HG02798 (cell line): ENCODE data around the gene C3orf52.
A peak's percentile ranks its signal among the peaks of the same experiment; 100 is the strongest.

Experiments used
- ATAC-seq: cut with Tn5 transposase; IDR thresholded peaks from one replicate; pipeline ENCODE4 v1.9.1; 2021; ENCODE audit warnings: mild to moderate bottlenecking; ENCODE audit not compliant: unreplicated experiment, poor library complexity

The C3orf52 gene

DNA sequence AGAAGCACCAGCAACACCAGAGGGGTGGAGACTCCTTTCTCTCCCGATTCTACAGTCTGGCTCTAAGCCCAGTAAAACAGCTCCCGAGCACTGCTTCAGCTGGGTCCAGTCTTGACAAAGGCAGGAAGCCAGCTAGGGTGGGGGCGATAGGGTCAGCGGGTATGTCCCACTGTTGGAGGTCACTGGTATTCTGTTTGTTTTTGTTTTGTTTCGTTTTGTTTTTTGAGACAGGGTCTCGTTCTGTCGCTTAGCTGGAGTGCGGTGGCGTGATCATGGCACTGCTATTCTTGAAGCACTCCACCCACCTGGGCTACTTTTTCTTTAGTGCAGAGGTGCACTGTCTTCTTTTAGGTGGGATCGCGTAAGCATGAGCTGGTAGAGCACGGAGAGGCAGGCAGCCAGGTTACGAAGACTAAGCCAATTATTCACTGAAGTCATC lies 30.6 kb downstream of the C3orf52 start:
- ATAC-seq = no peak

DNA sequence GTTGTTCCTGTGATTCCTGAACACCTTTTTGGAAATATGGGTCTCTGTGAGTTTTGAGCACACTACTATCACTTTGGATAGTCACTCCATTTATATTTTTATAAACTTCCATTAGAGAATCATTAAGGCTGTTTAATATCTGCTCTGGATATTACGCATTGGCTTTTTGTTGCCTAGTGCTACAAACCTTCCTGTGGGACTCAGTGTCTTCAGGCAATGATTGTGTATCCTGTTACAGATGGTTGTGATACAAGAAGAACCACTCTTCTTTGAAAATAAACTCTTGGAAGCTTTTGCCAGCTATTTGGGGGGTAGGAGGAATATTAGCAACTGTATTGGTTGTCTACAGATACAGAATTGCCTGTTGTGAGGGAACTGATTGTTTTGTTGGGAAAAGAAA lies 31.2 kb downstream of the C3orf52 start:
- ATAC-seq = no peak

- no peak for ATAC-seq
These were observed 31.8 kb downstream of the C3orf52 start for GRCh38 chr3:112117841-112118571.

DNA sequence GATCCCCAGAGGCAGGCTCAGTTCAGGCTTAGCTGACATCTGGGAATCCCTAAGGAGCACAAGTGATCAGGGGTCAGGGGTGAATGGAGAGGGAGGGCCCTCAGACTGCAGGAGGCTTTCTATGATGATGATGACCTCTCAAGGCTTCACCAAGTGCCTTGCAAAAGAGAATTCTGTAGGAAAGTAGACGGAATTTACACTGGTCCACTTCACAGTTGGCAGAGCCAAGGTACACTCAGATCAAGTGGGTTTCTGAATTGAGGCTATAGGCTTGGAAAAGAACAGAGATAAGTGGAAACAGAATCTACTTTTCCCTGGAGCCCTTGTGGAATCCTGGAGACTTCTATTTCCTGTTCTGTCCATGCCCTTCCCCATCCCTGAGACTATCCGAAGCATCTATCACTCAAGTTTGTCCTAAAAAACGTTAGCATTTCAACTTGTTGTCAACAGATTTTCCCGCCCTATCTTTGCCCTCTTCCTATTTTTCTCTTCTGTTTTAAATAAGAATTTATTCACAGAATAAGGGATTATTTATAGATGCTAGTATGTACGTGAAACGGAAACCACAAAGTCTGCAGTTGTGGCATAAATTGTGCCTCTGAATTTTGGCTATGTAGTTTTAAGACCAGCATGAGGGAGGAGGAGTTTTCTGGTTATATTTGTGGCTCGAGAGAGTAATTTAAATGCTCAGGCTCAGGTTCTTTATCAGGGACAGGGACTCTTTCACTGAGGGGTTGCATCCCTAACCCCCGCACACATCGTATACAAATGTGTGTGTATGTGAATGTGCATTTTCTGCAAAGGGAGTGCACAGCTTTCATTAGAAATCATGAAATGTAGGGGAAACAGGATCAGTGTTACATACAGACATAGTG lies 34.0 kb downstream of the C3orf52 start:
- peak; percentile 24 for ATAC-seq

DNA sequence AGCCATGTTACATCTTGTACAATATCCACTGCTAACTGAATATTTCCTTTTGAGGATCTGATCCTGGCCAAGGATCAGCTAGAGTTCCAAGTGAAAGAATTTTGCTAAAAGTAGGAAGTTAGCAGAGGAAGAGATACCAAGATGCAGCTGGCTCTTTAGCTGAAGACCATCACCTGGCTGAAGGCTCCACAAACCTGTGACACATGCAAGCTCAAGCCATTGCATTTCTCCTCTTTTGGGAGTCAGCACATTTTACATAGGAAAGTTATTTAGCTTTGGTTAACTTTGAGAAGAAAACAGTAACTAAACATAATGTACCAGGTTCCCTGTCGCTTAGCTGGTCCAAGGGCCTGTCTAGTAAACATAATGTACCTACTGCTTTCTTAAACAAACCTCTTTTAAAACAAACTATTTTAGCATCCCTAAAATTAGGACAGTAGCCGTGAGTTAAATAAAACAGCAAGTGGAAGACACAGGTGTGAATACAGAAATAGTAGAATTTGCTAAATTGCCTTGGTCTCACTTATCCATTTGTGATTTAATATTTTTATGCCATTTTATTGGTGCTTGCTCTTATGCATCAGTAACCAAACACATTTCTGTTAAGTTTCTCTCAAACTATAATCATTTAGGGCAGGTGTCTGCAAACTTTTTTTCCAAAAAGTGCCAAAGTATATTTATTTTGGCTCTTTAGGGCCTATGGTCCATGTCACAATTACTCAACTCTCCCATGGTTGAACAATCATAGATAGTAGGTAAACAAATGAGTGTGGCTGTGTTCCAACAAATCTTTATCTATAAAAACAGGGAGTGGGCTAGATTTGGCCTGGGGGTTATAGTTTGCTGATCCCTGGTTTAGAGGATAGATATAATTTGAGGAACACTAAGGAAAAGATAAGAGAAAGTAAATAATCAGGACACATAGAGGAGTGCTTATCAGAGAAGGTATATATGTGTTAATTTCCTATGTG lies 35.7 kb downstream of the C3orf52 start:
- no peak for ATAC-seq

- no peak for ATAC-seq
These were observed 36.7 kb downstream of the C3orf52 start for GRCh38 chr3:112122870-112123269.

GRCh38 chr3:112123548-112123947 lies 37.4 kb downstream of the C3orf52 start:
- ATAC-seq = no peak

GRCh38 chr3:112124907-112125607 lies 38.9 kb downstream of the C3orf52 start:
- no peak for ATAC-seq

DNA sequence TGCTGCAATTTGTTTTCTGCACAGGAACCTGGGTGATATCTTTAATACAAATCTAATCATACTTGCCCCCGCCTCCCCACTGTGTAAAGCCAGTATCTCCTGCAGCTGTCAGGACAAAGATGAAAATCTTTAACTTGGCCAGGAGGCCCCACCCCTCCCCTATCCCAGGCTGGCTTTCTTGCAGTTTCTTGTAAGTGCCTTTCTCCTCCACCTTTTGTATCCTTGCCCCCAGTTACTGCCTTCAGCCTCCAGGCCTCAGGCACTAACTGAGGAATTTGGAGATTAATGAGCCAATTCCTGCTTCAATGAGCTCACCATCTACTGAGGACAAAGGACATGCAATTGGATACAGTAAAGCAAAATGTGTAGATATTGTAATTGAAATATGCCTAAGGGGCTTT lies 40.3 kb downstream of the C3orf52 start:
- ATAC-seq = no peak

DNA sequence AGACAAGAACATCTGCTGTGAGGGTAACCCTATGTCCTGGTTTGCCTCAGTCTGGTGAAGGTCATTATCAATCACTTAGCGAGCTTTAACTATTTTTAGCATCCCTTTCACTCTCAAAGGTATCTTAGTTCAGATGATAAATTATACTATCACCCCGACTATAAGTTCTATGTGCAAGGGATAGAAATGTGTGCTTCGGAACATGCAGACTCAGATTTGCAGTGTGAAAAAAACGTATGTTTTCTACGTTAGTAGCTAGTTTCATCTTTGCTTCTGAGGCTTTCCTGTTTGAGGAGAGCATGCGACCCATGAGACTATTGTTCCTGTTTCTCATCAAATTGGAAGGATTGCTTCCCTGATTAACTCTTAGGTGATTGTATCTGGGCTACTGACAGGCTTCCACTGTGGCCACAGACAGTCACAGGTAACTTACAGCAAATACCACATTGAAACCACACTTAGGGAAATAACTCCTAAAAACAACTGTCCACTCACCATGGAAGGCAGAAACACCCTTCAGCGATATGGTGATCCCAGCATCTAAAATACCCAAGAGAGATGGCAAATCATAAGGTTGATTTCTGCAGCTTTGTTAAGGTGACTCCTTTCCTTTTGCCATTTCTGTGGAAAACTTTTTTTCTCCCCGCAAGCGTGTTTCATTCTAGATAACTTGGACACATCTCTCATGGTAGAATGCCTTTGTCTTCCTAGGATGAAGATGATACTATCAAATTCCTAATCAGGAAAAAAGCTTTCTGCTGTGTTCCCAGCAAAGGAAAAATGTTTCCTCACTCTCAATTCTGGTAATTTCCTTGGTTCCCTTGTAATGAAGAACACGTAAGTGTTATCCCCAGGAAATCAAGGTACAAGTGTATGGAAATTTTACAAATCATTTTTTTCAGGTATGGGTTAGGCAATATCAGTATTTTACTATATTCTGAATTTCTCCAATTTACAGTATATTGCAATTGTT lies 41.6 kb downstream of the C3orf52 start:
- no peak for ATAC-seq

DNA sequence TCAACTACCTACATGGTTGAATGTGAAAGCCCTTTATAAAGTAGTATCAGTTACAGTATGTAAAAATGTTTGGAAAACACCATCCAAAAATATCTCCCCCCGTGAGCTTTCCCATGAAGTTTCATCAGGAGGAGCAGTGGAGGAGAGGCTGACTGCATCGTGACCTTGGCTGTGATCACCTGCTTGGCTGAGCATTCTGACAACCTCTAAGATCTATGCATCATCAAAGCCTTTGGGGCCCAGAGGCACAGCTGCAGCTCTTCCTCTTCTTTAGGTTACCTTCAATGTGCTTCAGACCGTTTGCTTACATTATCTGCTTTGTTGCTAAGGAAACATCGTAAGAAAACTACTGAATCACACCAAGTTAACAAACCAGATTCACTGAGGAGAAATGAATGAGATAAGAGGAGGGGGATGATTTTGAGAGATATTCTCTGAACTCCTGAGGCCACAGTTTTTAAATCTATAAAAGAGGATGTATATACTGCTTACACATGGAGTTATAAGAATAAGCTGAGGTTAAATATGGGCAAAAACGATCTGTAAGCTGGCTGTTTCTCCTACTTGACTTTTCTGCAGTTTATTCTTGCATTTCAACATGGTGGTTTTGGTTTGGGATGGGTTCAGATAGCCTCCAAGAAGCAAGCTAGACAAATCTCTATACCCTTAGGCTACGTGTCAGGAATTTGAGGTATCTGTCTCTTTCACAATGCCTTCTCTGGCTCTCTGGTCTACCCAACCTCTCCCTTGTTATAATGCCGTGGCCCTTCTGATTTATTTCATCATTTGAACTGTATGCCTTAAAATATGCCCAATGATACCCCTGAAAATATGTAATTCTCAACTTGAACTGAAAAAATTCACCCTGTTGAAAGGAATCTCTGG lies 42.9 kb downstream of the C3orf52 start:
- peak; percentile 53 for ATAC-seq

GRCh38 chr3:112129925-112130637 lies 43.9 kb downstream of the C3orf52 start:
- ATAC-seq = no peak

DNA sequence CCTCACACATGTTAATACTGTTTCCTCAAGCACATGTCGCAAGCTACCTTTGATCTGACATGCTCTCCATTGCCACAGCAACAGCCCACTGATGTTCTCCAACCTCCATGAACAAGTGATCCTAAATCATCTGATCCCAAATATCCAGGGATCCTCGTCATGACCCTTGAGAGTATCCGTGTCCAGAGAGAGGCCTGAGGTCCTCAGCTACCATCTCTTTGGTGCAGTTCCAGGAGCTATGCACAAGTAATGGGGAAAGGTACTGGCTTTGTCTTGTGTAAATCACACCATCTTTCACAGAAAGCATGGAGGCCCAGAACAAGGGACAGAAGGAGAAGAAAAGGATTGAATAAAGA lies 44.4 kb downstream of the C3orf52 start:
- ATAC-seq = no peak

DNA sequence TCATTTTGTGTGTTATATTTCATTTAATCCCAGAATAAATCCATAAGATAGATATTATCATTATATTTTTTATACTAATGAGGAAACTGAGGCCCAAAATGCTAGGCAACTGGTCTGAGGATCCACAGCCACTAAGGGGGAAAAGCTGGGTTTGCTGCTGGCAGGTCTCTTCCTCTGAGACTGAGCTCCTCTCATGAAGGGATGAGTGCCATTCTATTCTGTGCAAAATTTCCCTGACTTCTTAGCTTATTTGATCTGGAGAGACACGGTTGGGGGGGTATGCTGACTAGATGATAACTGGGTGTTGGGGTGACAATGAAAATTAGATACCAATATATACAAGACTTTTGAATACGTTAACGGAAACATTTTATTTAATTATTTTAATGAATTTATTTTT lies 44.9 kb downstream of the C3orf52 start:
- no peak for ATAC-seq

- no peak for ATAC-seq
These were observed 45.9 kb downstream of the C3orf52 start for GRCh38 chr3:112132088-112132487.

GRCh38 chr3:112132554-112132953 lies 46.4 kb downstream of the C3orf52 start:
- ATAC-seq = no peak

GRCh38 chr3:112132975-112133448 lies 46.8 kb downstream of the C3orf52 start, which contains the start of gene GCSAM:
GCSAM (minus strand) TSS chr3:112133248; CDS start chr3:112133120, 128 bp downstream.
- peak; percentile 83 for ATAC-seq
